Right lobe of liver (tissue), 4 donors: ENCODE data around the gene ZMYND8.

Source experiments
- CTCF ChIP-seq, 4 donors: fragments of 200-600 bp in 3 of 4; fragments of 450-650 bp in 1 of 4; IDR thresholded peaks; one replicate each; pipeline versions ENCODE4 v1.5.1 to v1.8.0; 2016 to 2022; ENCODE audit warnings: antibody characterized with exemption in 4 of 4, mild to moderate bottlenecking in 2 of 4
- POLR2A ChIP-seq: fragments of 450-650 bp; IDR thresholded peaks from one replicate; pipeline ENCODE4 v1.6.1; 2017; ENCODE audit warnings: antibody characterized with exemption, mild to moderate bottlenecking
- donor health status: DM: no; HTN: no; CAD: no.
- donor health status: DM: no; HTN: no; CAD: no.
- donor health status: DM: no; HTN: yes; CAD: no.

DNA sequence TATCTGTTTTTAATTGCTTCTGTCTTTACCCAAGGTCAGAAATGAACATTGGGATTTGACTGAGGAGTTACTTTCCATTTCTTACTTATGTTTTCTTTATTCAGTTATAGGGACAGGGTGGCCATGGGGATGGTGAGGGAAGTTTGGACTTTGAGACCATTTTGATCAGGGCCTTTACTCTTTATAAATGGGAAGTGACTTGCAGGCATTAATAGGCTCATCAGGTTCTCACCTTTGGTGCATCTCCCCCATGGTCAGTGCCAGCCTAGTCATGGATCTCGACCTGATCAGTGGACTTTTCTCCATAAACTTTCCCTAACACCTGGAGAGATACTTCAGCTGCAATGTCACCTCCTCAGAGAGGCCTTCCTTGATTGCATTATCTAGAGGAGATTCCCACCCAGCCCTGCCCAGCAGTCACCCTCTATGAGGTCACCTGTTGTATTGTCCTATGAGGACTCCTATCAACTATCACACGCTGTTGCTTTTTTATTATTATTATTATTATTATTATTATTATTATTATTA is 16.8 kb upstream of the ZMYND8 start:
- TF ChIP-seq CTCF (IDR thresholded peaks at IDR 0.05), result no peak
- TF ChIP-seq POLR2A, result no peak
